Stimulated activated CD4-positive, alpha-beta T cell treated with anti-CD3 and anti-CD28 coated beads, Interleukin-4, amount 100 ng/mL, for 4 hours (primary cell): ENCODE data around the gene ZXDC.

Experiments
- DNase-seq, 2 experiments: peaks; one replicate each; pipeline ENCODE4 v3.0.0-alpha.2; 2020

ZXDC gene, protein sequence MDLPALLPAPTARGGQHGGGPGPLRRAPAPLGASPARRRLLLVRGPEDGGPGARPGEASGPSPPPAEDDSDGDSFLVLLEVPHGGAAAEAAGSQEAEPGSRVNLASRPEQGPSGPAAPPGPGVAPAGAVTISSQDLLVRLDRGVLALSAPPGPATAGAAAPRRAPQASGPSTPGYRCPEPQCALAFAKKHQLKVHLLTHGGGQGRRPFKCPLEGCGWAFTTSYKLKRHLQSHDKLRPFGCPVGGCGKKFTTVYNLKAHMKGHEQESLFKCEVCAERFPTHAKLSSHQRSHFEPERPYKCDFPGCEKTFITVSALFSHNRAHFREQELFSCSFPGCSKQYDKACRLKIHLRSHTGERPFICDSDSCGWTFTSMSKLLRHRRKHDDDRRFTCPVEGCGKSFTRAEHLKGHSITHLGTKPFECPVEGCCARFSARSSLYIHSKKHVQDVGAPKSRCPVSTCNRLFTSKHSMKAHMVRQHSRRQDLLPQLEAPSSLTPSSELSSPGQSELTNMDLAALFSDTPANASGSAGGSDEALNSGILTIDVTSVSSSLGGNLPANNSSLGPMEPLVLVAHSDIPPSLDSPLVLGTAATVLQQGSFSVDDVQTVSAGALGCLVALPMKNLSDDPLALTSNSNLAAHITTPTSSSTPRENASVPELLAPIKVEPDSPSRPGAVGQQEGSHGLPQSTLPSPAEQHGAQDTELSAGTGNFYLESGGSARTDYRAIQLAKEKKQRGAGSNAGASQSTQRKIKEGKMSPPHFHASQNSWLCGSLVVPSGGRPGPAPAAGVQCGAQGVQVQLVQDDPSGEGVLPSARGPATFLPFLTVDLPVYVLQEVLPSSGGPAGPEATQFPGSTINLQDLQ

GRCh38 chr3:126475413-126476114 is at the start of gene ZXDC:
TSS of gene ZXDC (minus strand) at chr3:126475891. CDS start at chr3:126475865, 26 bp downstream.
- peak; percentile 92 to 95 for DNase-seq

DNA sequence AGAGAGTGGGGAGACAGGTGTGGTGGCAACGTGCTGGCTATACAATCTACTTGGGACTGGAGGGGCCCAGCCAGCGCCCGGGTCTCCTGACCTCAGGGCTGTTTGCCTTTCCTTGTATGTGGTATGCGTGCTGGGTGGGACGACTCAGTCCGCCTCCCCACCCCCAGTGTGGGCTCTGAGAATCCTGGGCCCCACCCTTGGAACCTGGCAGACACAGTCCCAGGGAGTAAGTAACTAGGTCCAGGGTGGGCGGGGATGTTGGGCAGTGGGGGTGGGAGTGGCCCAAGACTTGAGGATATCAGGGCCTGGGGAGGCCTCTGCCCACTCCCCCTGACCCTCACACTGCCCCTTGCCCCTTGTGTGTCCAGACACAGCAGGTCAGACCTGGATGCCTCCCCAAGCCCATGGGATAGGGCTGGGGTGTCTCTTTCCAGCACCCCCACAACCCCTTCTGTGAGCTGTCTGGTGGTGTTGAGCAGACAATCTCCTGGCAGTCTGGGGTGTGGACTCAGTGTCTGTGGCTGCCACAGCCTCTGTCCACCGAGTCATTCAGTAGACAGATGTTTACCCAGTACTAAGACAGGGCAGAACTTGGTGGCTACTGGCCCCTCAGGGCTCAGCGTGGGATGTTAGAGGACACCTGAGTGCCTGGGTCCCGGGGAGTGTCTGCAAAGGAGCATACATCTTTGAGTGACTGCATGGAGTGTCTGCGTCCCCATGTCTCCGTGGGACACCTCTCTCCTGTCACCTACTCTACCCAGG is 49.6 kb upstream of the ZXDC start:
- no peak for DNase-seq

GRCh38 chr3:126524429-126524988 is 48.8 kb upstream of the ZXDC start:
- no peak for DNase-seq

DNA sequence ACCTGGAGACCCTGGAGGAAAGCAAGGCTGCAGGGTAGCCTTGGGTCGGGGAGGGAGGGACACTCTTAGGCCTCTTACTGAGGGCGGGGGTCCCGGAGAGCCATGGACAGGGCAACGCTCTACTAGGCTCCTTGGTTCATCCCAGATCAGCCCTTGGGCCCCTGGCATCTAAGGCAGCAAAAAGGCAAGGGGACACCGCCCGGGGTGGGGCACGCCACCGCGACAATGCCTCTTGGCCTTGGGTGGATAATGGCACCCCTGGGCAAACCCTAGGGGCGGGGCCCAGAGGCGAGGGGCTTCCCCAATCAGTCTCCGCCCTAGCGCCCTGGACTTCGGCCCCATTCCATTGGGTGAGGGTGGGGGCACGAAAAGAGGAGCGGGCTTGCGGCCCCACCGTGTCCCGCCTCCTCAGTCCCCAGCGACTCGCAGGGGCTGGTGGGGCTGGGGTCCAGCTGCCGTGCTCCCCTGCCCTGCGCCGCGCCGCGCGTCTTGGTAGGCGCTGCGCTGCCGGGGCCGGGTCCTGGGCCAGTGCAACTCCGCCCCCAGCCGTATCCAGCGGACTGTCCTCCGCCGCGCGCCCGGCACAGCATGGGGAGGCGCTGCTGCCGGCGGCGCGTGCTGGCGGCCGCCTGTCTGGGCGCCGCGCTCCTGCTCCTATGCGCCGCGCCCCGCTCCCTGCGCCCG is 48.2 kb upstream of the ZXDC start, which contains the start of gene CHST13:
CHST13 (plus strand) TSS at position 411 of the 684 bp plus-strand sequence; CDS start at position 589, 178 bp downstream.
- no peak for DNase-seq

- DNase-seq: peak; percentile 17 to 26
These were observed 46.7 kb upstream of the ZXDC start for GRCh38 chr3:126522363-126522788.

GRCh38 chr3:126521122-126521891 is 45.6 kb upstream of the ZXDC start:
- DNase-seq: no peak

- DNase-seq: no peak
These were observed 44.1 kb upstream of the ZXDC start for GRCh38 chr3:126519506-126520455.

DNA sequence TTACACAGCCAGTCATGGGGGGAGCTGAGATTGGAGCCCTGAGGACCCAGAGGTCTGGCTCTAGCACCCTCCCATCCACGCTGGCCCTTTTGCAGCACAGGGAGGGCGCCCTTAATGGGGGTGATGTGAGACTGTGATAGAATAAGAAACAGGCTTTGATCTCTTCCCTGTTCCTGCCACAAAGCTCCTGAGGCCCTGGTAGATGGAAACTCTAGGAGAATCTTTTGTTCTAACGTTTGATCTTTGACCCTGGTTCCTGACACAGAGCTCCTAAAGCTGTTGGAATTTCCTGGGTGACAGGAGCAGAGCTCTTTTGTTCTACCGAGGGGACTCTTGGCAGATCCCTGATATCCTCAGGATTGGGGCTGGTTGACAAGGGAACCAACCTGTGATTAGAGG is 43.1 kb upstream of the ZXDC start:
- DNase-seq: no peak

- DNase-seq: no peak
These were observed 42.5 kb upstream of the ZXDC start for GRCh38 chr3:126517986-126518778.

DNA sequence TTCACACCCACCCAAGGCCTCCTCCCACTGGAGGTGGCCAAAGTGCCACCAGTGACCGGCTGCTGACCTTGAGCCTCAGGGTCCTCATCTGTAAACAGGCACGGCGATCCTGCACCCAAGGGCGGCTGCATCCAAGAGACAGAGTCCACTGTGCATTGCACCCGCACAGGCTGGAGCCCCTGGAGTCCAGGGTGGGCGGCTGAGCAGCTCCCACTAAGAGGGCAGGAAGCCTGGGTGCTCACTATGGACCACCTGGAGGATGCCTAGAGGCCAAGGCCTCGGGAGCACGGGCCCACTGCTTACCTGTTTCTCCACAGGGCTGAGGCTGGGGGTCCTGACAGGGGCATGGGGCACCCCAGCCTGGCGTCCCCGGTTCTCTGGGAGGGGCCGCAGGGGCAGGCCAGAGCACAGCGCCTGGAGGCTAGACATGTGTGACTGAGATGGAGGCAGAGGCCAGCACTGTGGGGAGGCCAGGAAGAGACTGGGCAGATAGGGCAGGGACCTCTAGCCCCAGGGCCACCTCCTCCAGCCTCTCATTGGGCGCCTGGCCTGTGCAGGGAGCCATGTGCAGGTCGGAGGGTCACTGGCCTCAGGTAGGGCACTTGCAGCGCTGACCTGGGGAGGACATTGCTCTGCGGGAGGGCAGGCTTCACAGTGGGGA is 41.7 kb upstream of the ZXDC start, which contains the start of gene UROC1:
UROC1 (minus strand) TSS at position 483 of the 661 bp plus-strand sequence; CDS start at position 429, 54 bp downstream.
- no peak for DNase-seq

DNA sequence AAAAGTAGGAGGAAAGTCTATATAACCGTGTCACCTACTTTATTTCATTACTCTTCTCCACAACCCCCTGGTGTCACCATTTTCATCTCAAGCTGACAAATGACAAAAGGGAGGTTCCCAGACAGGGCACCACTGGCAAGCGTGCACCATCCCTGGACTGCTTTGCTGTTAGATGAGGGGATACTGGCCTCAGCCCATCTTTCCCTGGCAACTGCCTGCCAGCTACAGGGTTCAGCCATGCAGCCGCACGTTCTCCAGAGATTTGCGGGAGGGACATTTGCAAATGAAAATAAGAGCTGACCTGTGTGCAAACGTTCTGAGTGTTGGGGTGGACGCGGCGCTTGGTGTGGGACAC is 41.2 kb upstream of the ZXDC start:
- no peak for DNase-seq

GRCh38 chr3:126516152-126516935 is 40.7 kb upstream of the ZXDC start:
- DNase-seq: no peak

- DNase-seq: no peak
These were observed 39.5 kb upstream of the ZXDC start for GRCh38 chr3:126515066-126515706.

DNA sequence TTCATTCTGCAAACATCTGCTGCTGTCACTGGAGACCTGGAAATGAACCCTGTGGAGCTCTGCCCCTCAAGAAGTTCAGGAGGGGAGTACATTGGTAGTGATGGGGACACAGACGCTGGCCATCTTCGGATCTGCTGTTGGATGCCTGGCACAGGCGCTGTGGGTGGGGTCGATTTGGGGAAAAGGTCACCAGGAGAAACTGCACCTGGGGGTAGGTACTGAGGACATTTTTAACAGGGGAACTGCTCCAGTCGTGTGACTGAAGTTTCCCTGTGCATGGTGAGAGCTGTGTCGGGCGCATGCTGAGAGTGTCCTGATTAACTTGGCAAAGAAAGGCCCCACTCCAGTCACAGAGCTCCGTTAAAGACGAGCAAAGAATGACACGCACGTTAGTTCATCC is 38.5 kb upstream of the ZXDC start:
- no peak for DNase-seq

DNA sequence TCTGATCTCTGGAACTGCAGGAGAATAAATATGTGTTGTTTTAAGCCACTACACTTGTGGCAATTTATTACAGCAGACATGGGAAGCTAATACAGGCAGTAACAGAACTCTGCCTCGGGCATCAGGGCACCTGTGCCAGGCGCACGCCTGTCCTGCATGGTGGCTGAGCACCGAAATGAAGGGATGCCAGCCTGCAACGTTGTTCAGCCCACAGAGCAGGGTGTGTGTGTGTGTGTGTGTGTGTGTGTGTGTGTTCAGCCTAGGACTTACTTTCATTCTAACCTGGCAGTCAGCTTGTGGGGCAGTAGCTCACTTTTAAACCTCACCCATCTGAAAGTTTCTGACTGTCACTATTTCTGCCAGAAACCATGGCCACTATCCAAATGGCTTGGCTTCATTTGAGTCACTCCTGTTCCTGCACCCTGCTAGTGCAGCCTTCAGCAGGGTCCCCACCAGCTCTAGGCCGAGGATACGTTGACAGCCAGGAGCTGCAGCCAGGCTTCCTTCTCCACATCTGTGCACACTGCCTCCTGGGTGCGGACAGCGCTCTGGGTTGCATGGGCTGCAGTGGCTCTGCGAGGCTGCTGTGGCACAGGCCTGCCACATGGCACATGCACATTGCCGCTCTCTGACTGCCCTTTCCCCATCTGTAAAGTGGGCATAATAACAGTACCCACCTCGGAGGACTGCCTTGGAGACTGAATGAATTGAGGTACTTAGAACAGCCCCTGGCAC is 37.4 kb upstream of the ZXDC start:
- no peak for DNase-seq

- no peak for DNase-seq
These were observed 36.3 kb upstream of the ZXDC start for GRCh38 chr3:126512026-126512425.
